Measurements from ENCODE around the gene FAM89B. TPM values are rescaled to one million over a fixed set of nuclear protein-coding genes. Genes with fewer than 3 reads are reported as not detected.

Gene FAM89B
- total and polyA plus RNA-seq, 2 of the 8 experiments (the other 6 are each of a cell fraction or from before 2014, with no cell fraction given): 15.8 to 32.4 TPM

GRCh38 chr11:65575568-65576231 is 3.4 kb downstream of the FAM89B start, which contains the start of gene EHBP1L1:
Gene EHBP1L1, plus strand, starts transcription at chr11:65576053. Its CDS starts 250 bp downstream, at chr11:65576303.
- Histone ChIP-seq H3K79me2 (ENCODE audit: control insufficient read depth in 1 of 2, insufficient read depth in 2 of 2, low read length in 2 of 2) (peaks cover 0 to 7% of the 10 kb centered on the region in 2 experiments; a peak in 1 of 4 replicates), H3K9me3 (ENCODE audit: insufficient read depth in 2 of 2, low read depth in 1 of 2, low read length in 1 of 2) (no peaks in the 10 kb centered on the region), H2BK12ac (ENCODE audit: low read depth, low read length) (peak within 1 kb of the TSS; percentile 62; the same call in 1 of the 2 replicates), H3K36me3 (ENCODE audit: control insufficient read depth in 2 of 4, insufficient read depth in 4 of 4, low read length in 3 of 4) (no peaks in the 10 kb centered on the region), H3K4me1 (replicated peaks in 1 of 4; ENCODE audit: control insufficient read depth in 3 of 4, insufficient read depth in 4 of 4, low read length in 3 of 4) (peaks cover 13 to 31% (median 20%) of the 10 kb centered on the region in 4 experiments; a peak in 6 of 7 replicates), H3K14ac (ENCODE audit: insufficient read length) (no peak within 1 kb of the TSS), H2AFZ (ENCODE audit: low read length) (no peak within 1 kb of the TSS), H2AK5ac (ENCODE audit: low read depth, low read length) (no peak within 1 kb of the TSS; the same call in 1 of the 2 replicates), H4K8ac (ENCODE audit: extremely low read depth, insufficient read depth, low read length) (peak within 1 kb of the TSS; percentile 57; the same call in 1 of the 2 replicates), H3K18ac (ENCODE audit: extremely low read depth, low read length) (no peak within 1 kb of the TSS), H2BK15ac (ENCODE audit: low read length) (0 out of 2 replicates have a peak within 1 kb of the TSS, but pooled peaks have one; percentile 88), H3K27me3 (replicated peaks in 1 of 4; ENCODE audit: control insufficient read depth in 3 of 4, extremely low read depth in 1 of 4, insufficient read depth in 3 of 4, low read length in 3 of 4) (peaks cover 8 to 39% (median 28%) of the 10 kb centered on the region in 4 experiments), H3K4ac (replicated peaks; ENCODE audit: insufficient read length, low read depth, low read length) (peak within 1 kb of the TSS; percentile 63), H3K79me1 (ENCODE audit: low read depth, low read length) (no peaks in the 10 kb centered on the region), H3K27ac (ENCODE audit: low read depth, low read length) (no peak within 1 kb of the TSS), H3K4me3 (ENCODE audit: extremely low read depth in 1 of 4, insufficient read depth in 2 of 4, low read depth in 3 of 4, low read length in 4 of 4) (peak within 1 kb of the TSS; percentile 27 to 63 (median 40)), H2BK120ac (replicated peaks; ENCODE audit: low read depth, low read length) (no peak within 1 kb of the TSS), H3K56ac (replicated peaks; ENCODE audit: insufficient read length, low read depth, low read length) (no peak within 1 kb of the TSS), H2BK5ac (ENCODE audit: low read depth, low read length) (0 out of 2 replicates have a peak within 1 kb of the TSS, but pooled peaks have one; percentile 39), H3K9ac (replicated peaks in 1 of 4; ENCODE audit: extremely low read depth in 1 of 4, low read depth in 3 of 4, low read length in 3 of 4) (no peak within 1 kb of the TSS; a peak in 2 of 7 replicates), H3K4me2 (ENCODE audit: insufficient read depth in 1 of 2, low read depth in 2 of 2, low read length in 2 of 2) (peak within 1 kb of the TSS; percentile 72 to 81), H3K23ac (ENCODE audit: insufficient read length) (no peak within 1 kb of the TSS), H3K23me2 (ENCODE audit: low read depth, low read length) (peaks cover 8% of the 10 kb centered on the region; the same call in 1 of the 2 replicates), H4K20me1 (replicated peaks in 1 of 2; ENCODE audit: control insufficient read depth in 1 of 2, insufficient read depth in 2 of 2, low read length in 2 of 2) (peaks cover 15 to 18% of the 10 kb centered on the region in 2 experiments), H4K5ac (ENCODE audit: insufficient read length, low read depth, low read length) (peak within 1 kb of the TSS; percentile 15), H2BK20ac (ENCODE audit: low read length) (no peak within 1 kb of the TSS), H4K91ac (replicated peaks; ENCODE audit: insufficient read length, low read length) (no peak within 1 kb of the TSS)
- 9% methylated on average over 18 of the region's 69 CpGs; no CpG with 5 or more reads in 1 of the 2 experiments for WGBS, 2 experiments (ENCODE audit: extremely low coverage in 1 of 2, insufficient coverage in 1 of 2, insufficient read length in 1 of 2, insufficient replicate concordance in 2 of 2, low coverage in 1 of 2, low lambda C conversion rate in 2 of 2, missing lambda C conversion rate in 1 of 2)
- no peak for DNase-seq (ENCODE audit: low read depth in 1 of 2, low spot score in 2 of 2)
- POLR2A ChIA-PET (ENCODE audit: partially characterized antibody): interaction anchor here (1.2 to 3.7 kb wide), 6 partner anchors 10 to 46 kb away, joined by 3 to 36 read pairs (median 6); no protein-coding TSS in a partner anchor
- no peak for FAIRE-seq
- CTCF ChIA-PET (ENCODE audit: partially characterized antibody): interaction anchor here (0.6 to 7.2 kb wide), 9 partner anchors 10 to 46 kb away, joined by 3 to 97 read pairs (median 11); partner anchors contain the start of gene KCNK7
- TF ChIP-seq NRF1 (IDR thresholded peaks at IDR 0.05; ENCODE audit: low read depth, low read length) (no peak), BRCA1 (IDR thresholded peaks at IDR 0.05; ENCODE audit: low read depth, low read length) (no peak), KDM1A (IDR thresholded peaks at IDR 0.05; ENCODE audit: borderline replicate concordance, low read length) (peak; percentile 63; the same call in 1 of the 2 replicates), HDAC2 (IDR thresholded peaks at IDR 0.05; ENCODE audit: borderline replicate concordance in 1 of 2, low read depth in 2 of 2, low read length in 2 of 2) (no peak), EZH2 (IDR thresholded peaks at IDR 0.05; ENCODE audit: low read depth, low read length, severe bottlenecking) (peak; percentile 58), ASH2L (IDR thresholded peaks at IDR 0.05; ENCODE audit: low read length) (no peak), SIX5 (IDR thresholded peaks at IDR 0.05; ENCODE audit: low read depth, low read length) (no peak), SUZ12 (IDR thresholded peaks at IDR 0.05; ENCODE audit: low read length) (peak; percentile 54; the same call in 1 of the 2 replicates), CREB1 (IDR thresholded peaks at IDR 0.05) (no peak), TCF12 (IDR thresholded peaks at IDR 0.05; ENCODE audit: low read depth, low read length) (no peak), RAD21 (IDR thresholded peaks at IDR 0.05 in 1 of 2, conservative IDR thresholded peaks at IDR 0.05 in 1 of 2; ENCODE audit: low read depth in 2 of 2, low read length in 2 of 2) (no peak), SP4 (IDR thresholded peaks at IDR 0.05; ENCODE audit: low read length) (no peak)

Data from H1 (cell line).